ENCODE data around the gene HOXA10.

HOXA10 gene

GRCh38 chr7:27173956-27174873 lies at the start of gene HOXA10:
TSS of gene HOXA10 (minus strand) at chr7:27174320. CDS start at chr7:27174306, 14 bp downstream.
- DNase-seq (ENCODE audit: low read depth in 3 of 3, low spot score in 1 of 3) = peak in 1 of 3 donors; percentile 0

GRCh38 chr7:27221201-27221797 lies 47.2 kb upstream of the HOXA10 start:
- no peak for DNase-seq (ENCODE audit: low read depth in 3 of 3, low spot score in 1 of 3)

DNA sequence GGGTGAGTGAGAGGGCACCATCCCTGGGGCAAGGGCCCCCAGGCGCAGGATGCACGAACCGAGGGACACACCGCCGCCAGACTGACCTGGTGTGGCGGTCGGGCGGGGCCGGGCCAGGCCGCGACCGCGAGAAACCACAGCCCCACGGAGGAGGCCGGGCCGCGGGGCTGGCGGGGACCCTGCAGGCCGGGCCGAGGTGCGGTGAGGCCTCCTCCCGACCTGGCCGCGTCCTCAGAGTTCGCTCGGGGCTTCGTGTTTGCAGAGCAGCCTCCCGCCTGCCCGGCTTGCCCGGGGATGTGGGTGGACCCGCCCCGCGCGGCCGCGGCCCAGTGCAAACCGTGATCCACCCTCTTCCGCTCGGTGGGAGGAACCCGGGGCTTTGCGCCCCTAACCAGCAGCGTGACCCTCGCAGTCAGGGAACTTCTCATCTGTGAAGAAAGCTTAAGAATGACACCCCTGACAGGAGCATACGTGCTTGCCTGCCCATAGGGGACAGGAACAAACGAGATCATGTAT lies 46.4 kb upstream of the HOXA10 start:
- no peak for DNase-seq (ENCODE audit: low read depth in 3 of 3, low spot score in 1 of 3)

DNA sequence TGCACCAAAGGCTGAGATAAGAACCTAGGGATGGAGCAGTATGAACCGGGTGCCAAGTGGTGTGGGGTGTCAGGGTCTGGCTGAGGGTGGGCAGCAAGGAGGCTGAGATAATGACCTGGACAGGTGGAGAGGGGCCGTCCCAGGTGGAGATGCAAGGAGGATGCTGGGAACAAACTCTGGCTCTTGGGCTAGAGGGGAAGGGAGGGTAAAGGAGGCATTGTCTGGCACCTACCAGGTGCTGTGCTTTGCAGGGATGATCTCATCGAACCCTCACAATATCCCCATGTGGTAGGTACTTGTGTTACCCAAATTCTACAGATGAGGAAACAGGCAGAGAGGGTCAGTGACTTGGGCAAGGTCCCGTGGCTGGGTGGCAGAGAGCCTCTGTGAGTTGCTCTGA lies 45.7 kb upstream of the HOXA10 start:
- DNase-seq (ENCODE audit: low read depth in 3 of 3, low spot score in 1 of 3) = no peak

- DNase-seq (ENCODE audit: low read depth in 3 of 3, low spot score in 1 of 3) = no peak
Observed at GRCh38 chr7:27217951-27218350, 43.8 kb upstream of the HOXA10 start.

DNA sequence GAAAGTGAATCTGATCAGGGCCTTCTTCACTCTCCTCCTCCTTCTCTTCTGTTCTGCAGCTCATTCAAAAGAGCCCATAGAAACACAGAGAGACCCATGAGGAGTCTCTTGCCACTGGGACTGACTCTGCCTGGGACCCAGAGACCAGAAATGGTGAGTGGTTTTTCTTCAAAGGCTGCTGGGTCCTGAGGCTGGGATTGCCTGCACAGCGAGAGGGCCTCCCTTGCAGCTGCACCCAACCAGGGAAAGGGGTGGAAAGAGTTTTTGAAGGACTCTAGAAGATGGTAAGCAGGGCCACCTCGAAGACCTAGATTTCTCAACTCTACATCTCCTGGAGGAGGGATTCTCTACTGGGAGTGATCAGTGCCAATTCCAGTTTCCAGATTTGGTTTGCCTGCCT lies 41.2 kb upstream of the HOXA10 start:
- DNase-seq (ENCODE audit: low read depth in 3 of 3, low spot score in 1 of 3) = no peak

DNA sequence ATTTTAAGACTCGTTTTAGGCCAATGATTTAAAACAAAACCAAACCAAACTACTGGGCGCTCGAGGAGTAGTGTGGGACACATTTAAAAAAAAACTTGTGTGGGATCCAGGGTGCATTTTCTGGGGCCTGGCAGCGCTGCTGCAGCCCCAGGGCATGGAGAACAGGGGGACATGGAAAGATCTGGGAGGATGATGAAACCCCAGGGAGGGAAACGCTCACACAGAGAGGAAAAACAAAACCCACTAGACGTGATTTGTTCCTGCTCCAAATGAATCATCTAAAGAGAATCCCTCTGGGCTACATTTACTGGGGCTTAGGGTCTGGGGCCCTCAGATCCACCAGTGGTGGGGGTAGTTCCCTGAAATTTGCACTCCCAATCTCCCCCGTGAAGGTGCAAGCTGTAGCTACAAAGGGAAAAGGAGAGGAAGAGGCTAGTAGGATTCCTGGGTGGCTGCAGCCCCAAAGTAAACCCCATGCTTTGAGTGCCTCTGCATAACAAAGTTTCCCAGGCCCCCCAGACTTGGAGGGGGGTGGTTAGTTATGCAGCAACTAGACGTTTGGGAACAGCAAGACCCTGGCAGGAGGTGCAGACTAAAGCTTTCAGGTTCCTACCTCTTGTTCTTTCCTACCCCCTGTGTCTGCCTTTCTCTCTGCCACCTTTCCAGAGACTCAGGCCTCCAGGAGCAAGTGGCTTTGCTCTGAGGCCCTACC lies 40.3 kb upstream of the HOXA10 start:
- no peak for DNase-seq (ENCODE audit: low read depth in 3 of 3, low spot score in 1 of 3)

- DNase-seq (ENCODE audit: low read depth in 3 of 3, low spot score in 1 of 3) = no peak
Observed at GRCh38 chr7:27213433-27214238, 39.5 kb upstream of the HOXA10 start.

DNA sequence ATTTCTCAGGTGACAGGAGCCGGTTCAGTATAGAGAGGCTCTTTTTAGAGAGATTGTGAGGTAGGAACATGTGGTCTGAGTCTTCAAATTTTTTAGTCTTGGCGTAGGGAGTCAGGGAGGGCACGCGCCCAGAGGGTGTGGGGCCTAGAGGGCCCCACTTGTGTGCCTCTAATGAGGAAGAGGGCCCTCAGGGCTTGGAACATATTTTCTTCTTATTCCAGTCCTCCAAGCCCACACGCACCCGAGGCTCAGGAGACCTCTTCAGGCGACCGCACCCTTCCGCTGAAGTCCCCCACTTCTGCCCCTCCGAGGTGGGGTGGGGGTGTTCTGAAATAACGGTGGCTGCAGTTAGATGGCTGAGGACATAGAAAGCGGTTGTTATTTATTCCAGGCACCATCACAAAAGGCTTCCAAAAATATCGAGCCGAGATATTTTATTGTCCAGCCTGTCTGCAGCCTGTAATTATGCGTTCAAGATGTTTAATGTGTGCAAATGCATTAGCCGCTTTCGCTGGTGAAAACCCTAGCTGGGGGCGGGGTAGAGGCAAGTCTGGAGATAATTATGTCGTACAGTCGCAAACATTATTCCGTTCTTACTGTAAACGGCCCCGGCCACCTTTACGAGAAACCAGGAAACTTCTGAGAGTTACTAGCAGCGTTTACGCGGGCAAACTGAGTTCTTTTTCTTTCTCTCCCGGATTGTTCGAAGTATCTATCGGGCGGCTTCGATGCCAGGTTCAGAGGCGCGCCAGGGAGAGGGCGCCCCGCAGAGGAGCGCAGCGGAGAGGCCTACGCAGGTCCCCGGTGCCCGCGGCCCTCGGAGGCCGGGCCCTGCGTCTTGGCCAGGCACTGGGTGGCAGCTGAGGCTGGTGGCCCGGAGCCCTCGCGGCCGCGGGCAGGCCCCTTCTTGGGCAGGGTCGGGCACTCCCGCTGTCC lies 38.6 kb upstream of the HOXA10 start:
- no peak for DNase-seq (ENCODE audit: low read depth in 3 of 3, low spot score in 1 of 3)

DNA sequence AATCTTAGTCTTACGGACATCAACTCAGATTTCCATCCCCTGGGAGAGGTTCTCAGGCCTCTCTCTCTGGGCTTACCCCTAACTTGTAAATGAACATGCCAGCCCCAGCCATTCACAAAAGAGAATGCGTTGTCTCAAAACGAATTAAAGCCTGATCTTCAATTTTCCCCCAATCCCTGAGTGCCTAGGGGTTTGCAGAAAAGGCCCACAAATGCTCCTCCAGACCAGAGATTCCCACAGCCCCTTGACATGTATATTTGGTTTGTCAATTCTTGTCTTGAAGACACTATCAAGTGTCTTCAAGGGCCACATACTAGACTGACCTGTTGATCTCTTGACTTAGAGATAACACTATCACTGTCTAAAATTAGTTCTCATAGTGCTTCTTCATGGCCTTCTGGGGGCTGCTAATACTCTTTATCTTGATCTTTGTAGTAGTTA lies 37.7 kb upstream of the HOXA10 start:
- no peak for DNase-seq (ENCODE audit: low read depth in 3 of 3, low spot score in 1 of 3)

- DNase-seq (ENCODE audit: low read depth in 3 of 3, low spot score in 1 of 3) = no peak
Observed at GRCh38 chr7:27211084-27211446, 36.9 kb upstream of the HOXA10 start.

GRCh38 chr7:27210441-27211083 lies 36.4 kb upstream of the HOXA10 start:
- no peak for DNase-seq (ENCODE audit: low read depth in 3 of 3, low spot score in 1 of 3)

DNA sequence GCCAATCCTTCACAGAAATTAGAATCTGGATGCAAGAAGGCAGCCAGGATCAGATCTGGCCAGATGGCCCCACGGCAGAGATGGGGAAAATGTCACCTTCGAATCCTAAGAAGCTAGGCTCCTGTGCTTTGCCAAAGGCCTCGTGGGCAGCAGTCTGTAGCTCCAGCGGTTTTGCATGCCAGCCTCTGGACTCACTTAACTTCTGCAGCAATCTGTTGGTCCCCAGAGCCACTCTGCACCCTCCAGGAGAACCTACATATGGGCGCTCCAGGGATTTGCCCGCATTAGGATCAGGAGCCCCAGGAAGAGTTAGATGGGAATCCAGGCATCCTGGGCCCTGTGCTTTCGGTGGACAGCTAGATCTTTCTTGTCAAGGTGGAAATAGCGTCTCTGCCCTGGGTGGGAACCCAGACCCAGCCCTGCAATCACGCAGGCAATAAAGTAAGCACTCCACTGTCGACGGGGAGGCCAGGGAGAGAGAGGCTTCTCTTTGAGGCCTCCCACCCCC lies 35.9 kb upstream of the HOXA10 start:
- DNase-seq (ENCODE audit: low read depth in 3 of 3, low spot score in 1 of 3) = no peak

GRCh38 chr7:27208998-27209397 lies 34.9 kb upstream of the HOXA10 start:
- DNase-seq (ENCODE audit: low read depth in 3 of 3, low spot score in 1 of 3) = no peak

- no peak for DNase-seq (ENCODE audit: low read depth in 3 of 3, low spot score in 1 of 3)
Observed at GRCh38 chr7:27207348-27207985, 33.3 kb upstream of the HOXA10 start.

DNA sequence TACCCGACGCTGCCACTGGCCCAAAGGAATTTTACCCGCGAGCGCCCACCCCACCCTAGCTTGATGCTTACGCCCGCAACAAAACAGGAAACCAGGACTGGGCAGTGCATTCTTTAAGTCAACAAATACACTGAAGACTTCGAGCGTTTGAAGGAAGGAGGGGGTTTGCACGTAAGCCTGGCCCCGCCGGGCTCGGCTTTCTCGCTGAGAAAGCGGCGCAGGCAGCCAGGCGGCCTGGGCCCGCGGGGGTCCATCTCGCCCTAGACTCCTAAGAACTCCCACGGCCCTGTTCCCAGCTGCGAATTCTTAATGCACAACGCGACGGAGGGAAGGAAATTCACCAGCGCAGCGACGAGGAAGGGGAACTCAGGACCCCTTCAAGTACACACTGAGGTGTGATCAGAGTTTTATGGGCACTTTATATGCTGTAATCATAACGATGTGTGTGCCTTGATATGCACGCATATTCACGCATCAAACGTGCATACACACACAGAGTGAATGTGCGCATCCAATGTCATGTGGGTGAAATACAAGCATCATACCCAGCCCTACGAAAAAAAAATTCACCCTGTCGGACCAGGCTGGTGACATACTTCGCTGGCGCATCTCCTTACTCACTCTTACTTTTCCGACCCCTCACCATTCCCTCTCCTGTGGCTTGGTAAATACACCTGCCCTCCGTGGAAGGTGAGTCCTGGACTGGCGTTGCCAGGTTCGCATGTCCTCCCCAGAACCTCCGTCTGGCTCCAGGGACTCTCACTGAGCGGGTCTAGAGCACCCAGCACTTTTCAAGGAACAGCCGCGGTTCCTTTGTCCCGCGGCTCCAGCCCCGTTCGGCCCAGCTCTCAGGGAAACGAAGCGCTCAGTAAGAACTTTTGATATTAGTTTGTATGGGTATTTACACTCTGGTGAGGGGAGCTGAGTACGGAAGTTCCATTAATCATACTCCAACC lies 31.5 kb upstream of the HOXA10 start:
- no peak for DNase-seq (ENCODE audit: low read depth in 3 of 3, low spot score in 1 of 3)

DNA sequence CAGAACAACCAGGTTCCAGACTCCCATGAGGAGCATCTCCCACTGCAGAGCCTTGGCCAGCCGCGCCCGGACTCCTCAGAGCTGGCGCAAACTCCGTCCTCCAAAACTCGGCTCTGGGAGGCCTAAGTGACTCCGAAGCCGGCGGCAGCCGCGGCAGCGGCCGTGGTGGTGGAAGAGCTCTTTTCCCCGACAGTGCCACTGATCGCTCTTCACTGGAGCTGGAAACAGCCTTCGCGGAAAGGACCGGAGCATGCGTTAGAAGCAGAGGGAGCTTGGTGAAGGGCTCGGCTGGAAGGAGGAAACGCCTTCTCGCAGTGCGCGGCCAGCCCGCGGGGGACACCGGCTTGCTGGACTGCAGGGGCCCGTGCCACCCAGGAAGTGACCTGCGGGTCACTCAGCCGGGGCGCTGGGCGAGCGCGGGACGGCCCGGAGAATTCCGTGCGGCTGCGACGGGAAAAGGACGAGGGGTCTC lies 30.8 kb upstream of the HOXA10 start:
- no peak for DNase-seq (ENCODE audit: low read depth in 3 of 3, low spot score in 1 of 3)

Data from stimulated activated CD4-positive, alpha-beta T cell treated with anti-CD3 and anti-CD28 coated beads, TNF-alpha, amount 100 ng/mL, for 1 hour (primary cell).